ENCODE data around the gene ZBTB17. TPM values are rescaled to one million over a fixed set of nuclear protein-coding genes. Genes with fewer than 3 reads are reported as not detected.

ZBTB17 gene
- polyA plus RNA-seq, 1 experiment, result 21.4 TPM

GRCh38 chr1:15993666-15994065 lies 17.8 kb upstream of the ZBTB17 start:
- no peak overlapping the region for H3K4me3 ChIP-seq (ENCODE audit: low read depth, low read length)
- POLR2A ChIA-PET, result no interaction called here
- peaks cover 2% of the 10 kb centered on the region for H3K27me3 ChIP-seq (ENCODE audit: control insufficient read depth, insufficient read depth, low read length)
- no peak overlapping the region for H3K27ac ChIP-seq (ENCODE audit: low read depth, low read length)
- CTCF ChIA-PET, result interaction anchor here (0.6 to 2.8 kb wide), 15 partner anchors 10 to 202 kb away, joined by 3 to 33 read pairs (median 4); partner anchors contain the start of genes HSPB7, SRARP and UQCRHL
- TF ChIP-seq CTCF (IDR thresholded peaks at IDR 0.05; ENCODE audit: low read depth, low read length), result no peak
- H3K9me3 ChIP-seq (ENCODE audit: control insufficient read depth, insufficient read depth, low read length), result no peaks in the 10 kb centered on the region; the same call in 1 of the 2 replicates
- no peak for DNase-seq (ENCODE audit: low read depth, low spot score)

GRCh38 chr1:15992582-15993500 lies 16.9 kb upstream of the ZBTB17 start:
- Histone ChIP-seq H3K4me3 (ENCODE audit: low read depth, low read length) (no peak overlapping the region), H3K27me3 (ENCODE audit: control insufficient read depth, insufficient read depth, low read length) (peaks cover 2% of the 10 kb centered on the region), H3K27ac (ENCODE audit: low read depth, low read length) (no peak overlapping the region), H3K9me3 (ENCODE audit: control insufficient read depth, insufficient read depth, low read length) (no peaks in the 10 kb centered on the region; the same call in 1 of the 2 replicates)
- no peak for TF ChIP-seq CTCF (IDR thresholded peaks at IDR 0.05; ENCODE audit: low read depth, low read length)
- ChIA-PET CTCF (interaction anchor here (0.6 to 1.6 kb wide), 2 partner anchors 17 to 177 kb away, joined by 3 to 5 read pairs; no protein-coding TSS in a partner anchor), POLR2A (no interaction called here)
- DNase-seq (ENCODE audit: low read depth, low spot score), result no peak

GRCh38 chr1:15992187-15992553 lies 16.3 kb upstream of the ZBTB17 start:
- ChIA-PET POLR2A (no interaction called here), CTCF (no interaction called here)
- no peak overlapping the region for H3K27ac ChIP-seq (ENCODE audit: low read depth, low read length)
- no peaks in the 10 kb centered on the region; the same call in 1 of the 2 replicates for H3K9me3 ChIP-seq (ENCODE audit: control insufficient read depth, insufficient read depth, low read length)
- DNase-seq (ENCODE audit: low read depth, low spot score), result no peak
- TF ChIP-seq CTCF (IDR thresholded peaks at IDR 0.05; ENCODE audit: low read depth, low read length), result no peak
- H3K27me3 ChIP-seq (ENCODE audit: control insufficient read depth, insufficient read depth, low read length), result peaks cover 2% of the 10 kb centered on the region
- no peak overlapping the region for H3K4me3 ChIP-seq (ENCODE audit: low read depth, low read length)

GRCh38 chr1:15991427-15992186 lies 15.7 kb upstream of the ZBTB17 start:
- no peak for TF ChIP-seq CTCF (IDR thresholded peaks at IDR 0.05; ENCODE audit: low read depth, low read length)
- Histone ChIP-seq H3K9me3 (ENCODE audit: control insufficient read depth, insufficient read depth, low read length) (no peaks in the 10 kb centered on the region; the same call in 1 of the 2 replicates), H3K27me3 (ENCODE audit: control insufficient read depth, insufficient read depth, low read length) (peaks cover 2% of the 10 kb centered on the region), H3K4me3 (ENCODE audit: low read depth, low read length) (no peak overlapping the region), H3K27ac (ENCODE audit: low read depth, low read length) (no peak overlapping the region)
- no peak for DNase-seq (ENCODE audit: low read depth, low spot score)
- ChIA-PET CTCF (no interaction called here), POLR2A (no interaction called here)
